Measurements from ENCODE around the gene KRTAP5-2.
"Not testable (repeated sequence)": the region's sequence is repeated elsewhere in the genome, so short reads cannot be mapped to it uniquely, and the experiment has no call there.

KRTAP5-2 gene

GRCh38 chr11:1597994-1598380 lies at the start of gene KRTAP5-2:
Gene KRTAP5-2, minus strand, starts transcription at chr11:1598294. Its CDS starts 44 bp downstream, at chr11:1598250.
- DNase-seq (ENCODE audit: low read depth) = no peak

- DNase-seq (ENCODE audit: low read depth) = not testable (repeated sequence)
Observed at GRCh38 chr11:1646540-1646939, 48.4 kb upstream of the KRTAP5-2 start.

- no peak for DNase-seq (ENCODE audit: low read depth)
Observed at GRCh38 chr11:1645357-1645821, 47.3 kb upstream of the KRTAP5-2 start.

GRCh38 chr11:1644601-1645356 lies 46.7 kb upstream of the KRTAP5-2 start:
- no peak for DNase-seq (ENCODE audit: low read depth)

GRCh38 chr11:1643146-1643690 lies 45.1 kb upstream of the KRTAP5-2 start:
- no peak for DNase-seq (ENCODE audit: low read depth)

GRCh38 chr11:1642288-1643145 lies 44.4 kb upstream of the KRTAP5-2 start:
- no peak for DNase-seq (ENCODE audit: low read depth)

GRCh38 chr11:1641096-1641495 lies 43.0 kb upstream of the KRTAP5-2 start:
- no peak for DNase-seq (ENCODE audit: low read depth)

- DNase-seq (ENCODE audit: low read depth) = no peak
Observed at GRCh38 chr11:1640076-1640946, 42.2 kb upstream of the KRTAP5-2 start.

- DNase-seq (ENCODE audit: low read depth) = no peak
Observed at GRCh38 chr11:1639666-1640065, 41.6 kb upstream of the KRTAP5-2 start.

GRCh38 chr11:1639102-1639620 lies 41.1 kb upstream of the KRTAP5-2 start:
- DNase-seq (ENCODE audit: low read depth) = no peak

GRCh38 chr11:1638344-1638743 lies 40.2 kb upstream of the KRTAP5-2 start:
- DNase-seq (ENCODE audit: low read depth) = no peak

- no peak for DNase-seq (ENCODE audit: low read depth)
Observed at GRCh38 chr11:1637628-1638027, 39.5 kb upstream of the KRTAP5-2 start.

- DNase-seq (ENCODE audit: low read depth) = no peak
Observed at GRCh38 chr11:1636291-1636950, 38.3 kb upstream of the KRTAP5-2 start.

GRCh38 chr11:1633864-1634263 lies 35.8 kb upstream of the KRTAP5-2 start:
- no peak for DNase-seq (ENCODE audit: low read depth)

- no peak for DNase-seq (ENCODE audit: low read depth)
Observed at GRCh38 chr11:1632053-1632714, 34.1 kb upstream of the KRTAP5-2 start.

GRCh38 chr11:1631066-1631568 lies 33.0 kb upstream of the KRTAP5-2 start:
- no peak for DNase-seq (ENCODE audit: low read depth)

GRCh38 chr11:1630271-1630670 lies 32.2 kb upstream of the KRTAP5-2 start:
- DNase-seq (ENCODE audit: low read depth) = no peak

GRCh38 chr11:1629326-1630185 lies 31.5 kb upstream of the KRTAP5-2 start, which contains the start of gene KRTAP5-5:
Gene KRTAP5-5, plus strand, starts transcription at chr11:1629775. Its CDS starts 66 bp downstream, at chr11:1629841.
- no peak for DNase-seq (ENCODE audit: low read depth)

Data from GM04503 (cell line).